Astrocyte (in vitro differentiated cells and primary cell): Measurements from ENCODE around the gene S100A14. TPM values are rescaled to one million over a fixed set of nuclear protein-coding genes. Genes with fewer than 3 reads are reported as not detected.

Experiments used
- DNase-seq: peaks from one replicate; pipeline ENCODE4 v3.0.0-alpha.2; 2010; ENCODE audit warnings: low read depth
- FAIRE-seq: peaks from 2 replicates; lab custom pipeline; 2011; peaks lifted over from hg19 to GRCh38; lab: Jason Lieb, UNC
- H2AFZ ChIP-seq: 2 replicates; pipeline ENCODE4 v1.6.0; 2012; ENCODE audit warnings: low read depth, low read length, inconsistent platforms
- H3K27ac ChIP-seq: 2 replicates; pipeline ENCODE4 v1.5.1; 2011; ENCODE audit warnings: low read depth, low read length, inconsistent platforms
- H3K27me3 ChIP-seq: 2 replicates; pipeline ENCODE4 v1.6.0; 2011; ENCODE audit warnings: low read length, inconsistent platforms; ENCODE audit not compliant: insufficient read depth
- H3K36me3 ChIP-seq: 2 replicates; pipeline ENCODE4 v1.5.1; 2011; ENCODE audit warnings: low read length, inconsistent platforms; ENCODE audit not compliant: insufficient read depth
- H3K4me1 ChIP-seq: 2 replicates; pipeline ENCODE4 v1.5.1; 2011; ENCODE audit warnings: low read length, inconsistent platforms; ENCODE audit not compliant: insufficient read depth
- H3K4me2 ChIP-seq: 2 replicates; pipeline ENCODE4 v1.6.0; 2012; ENCODE audit warnings: low read length, inconsistent platforms
- H3K4me3 ChIP-seq: 2 replicates; pipeline ENCODE4 v1.5.1; 2011; ENCODE audit warnings: low read depth, mild to moderate bottlenecking, low read length, inconsistent platforms; ENCODE audit not compliant: insufficient read depth
- H3K79me2 ChIP-seq: 2 replicates; pipeline ENCODE4 v1.6.0; 2012; ENCODE audit warnings: mild to moderate bottlenecking, low read length, inconsistent platforms; ENCODE audit not compliant: insufficient read depth
- H3K9ac ChIP-seq: 2 replicates; pipeline ENCODE4 v1.6.0; 2012; ENCODE audit warnings: mild to moderate bottlenecking, low read length, inconsistent platforms
- H3K9me3 ChIP-seq: 2 replicates; pipeline ENCODE4 v1.5.1; 2012; ENCODE audit warnings: low read depth, mild to moderate bottlenecking, low read length, inconsistent platforms; ENCODE audit not compliant: insufficient read depth
- H4K20me1 ChIP-seq: 2 replicates; pipeline ENCODE4 v1.6.0; 2012; ENCODE audit warnings: low read length, inconsistent platforms; ENCODE audit not compliant: insufficient read depth
- H3K27ac Mint-ChIP-seq: one replicate; pipeline ENCODE4 v1.8.0; 2021; ENCODE audit warnings: mild to moderate bottlenecking, mixed read lengths; ENCODE audit not compliant: unreplicated experiment
- H3K27me3 Mint-ChIP-seq: one replicate; pipeline ENCODE4 v1.8.0; 2021; ENCODE audit warnings: low read depth, mixed read lengths; ENCODE audit not compliant: unreplicated experiment
- H3K36me3 Mint-ChIP-seq: one replicate; pipeline ENCODE4 v1.8.0; 2021; ENCODE audit warnings: low read depth, mixed read lengths; ENCODE audit not compliant: unreplicated experiment
- H3K4me1 Mint-ChIP-seq: one replicate; pipeline ENCODE4 v1.8.0; 2021; ENCODE audit warnings: low read depth, mixed read lengths; ENCODE audit not compliant: unreplicated experiment
- H3K4me3 Mint-ChIP-seq: one replicate; pipeline ENCODE4 v1.8.0; 2021; ENCODE audit warnings: mild to moderate bottlenecking, moderate library complexity, mixed read lengths; ENCODE audit not compliant: unreplicated experiment
- H3K9me3 Mint-ChIP-seq: one replicate; pipeline ENCODE4 v1.8.0; 2021; ENCODE audit warnings: mild to moderate bottlenecking, mixed read lengths; ENCODE audit not compliant: unreplicated experiment
- EZH2 ChIP-seq: IDR thresholded peaks from 2 replicates; pipeline ENCODE4 v1.6.1; 2012; ENCODE audit warnings: mild to moderate bottlenecking, low read length, inconsistent platforms; ENCODE audit not compliant: insufficient read depth
- total RNA-seq: library from RNA; stranded (reverse); gene quantifications from 2 replicates; pipeline ENCODE4 v1.2.1, GENCODE V29; 2021
- TF ChIP-seq, protein P1 (sequence below): IDR thresholded peaks from 2 replicates; pipeline ENCODE4 v1.5.1; 2011; ENCODE audit warnings: low read depth, mild to moderate bottlenecking, inconsistent platforms, low read length, moderate library complexity; ENCODE audit not compliant: insufficient read depth

The S100A14 gene
- total RNA-seq, 1 donor from 2014 or later = 0.57 TPM

DNA sequence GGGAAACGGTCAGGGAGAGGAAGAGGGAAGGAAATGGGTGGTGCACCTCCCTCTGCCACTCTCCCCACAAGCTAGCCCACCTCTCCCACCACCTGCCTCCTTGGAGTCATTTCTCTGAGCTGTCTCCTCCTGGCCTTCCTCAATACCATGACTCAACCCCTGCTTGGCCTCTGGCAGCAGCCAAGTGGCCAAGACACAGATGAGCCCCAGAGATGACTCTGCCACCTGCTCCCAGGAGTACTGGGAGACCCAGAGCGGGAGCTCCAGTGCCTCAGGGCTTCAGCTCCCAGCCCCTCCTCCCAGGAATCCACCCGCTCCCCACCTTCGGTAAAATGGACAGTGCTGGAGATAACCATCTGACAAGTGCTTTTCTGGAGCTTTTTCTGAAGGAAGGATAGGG, 5.8 kb downstream of the S100A14 start:
- peak; percentile 42 for DNase-seq
- H3K9ac ChIP-seq = peak overlapping the region; percentile 42
- H3K4me2 ChIP-seq = peak overlapping the region; percentile 87
- H3K4me3 ChIP-seq = no peak overlapping the region
- Mint-ChIP-seq H3K4me1 (peaks cover 20% of the 10 kb centered on the region), H3K27me3 (no peaks in the 10 kb centered on the region), H3K4me3 (no peak overlapping the region), H3K36me3 (peaks cover 5% of the 10 kb centered on the region), H3K27ac (no peak overlapping the region), H3K9me3 (no peaks in the 10 kb centered on the region)
- H3K79me2 ChIP-seq = peaks cover 72% of the 10 kb centered on the region
- FAIRE-seq = no peak
- H3K27me3 ChIP-seq = no peaks in the 10 kb centered on the region
- no peak overlapping the region for H2AFZ ChIP-seq
- no peak for TF ChIP-seq EZH2
- TF ChIP-seq, protein P1, sequence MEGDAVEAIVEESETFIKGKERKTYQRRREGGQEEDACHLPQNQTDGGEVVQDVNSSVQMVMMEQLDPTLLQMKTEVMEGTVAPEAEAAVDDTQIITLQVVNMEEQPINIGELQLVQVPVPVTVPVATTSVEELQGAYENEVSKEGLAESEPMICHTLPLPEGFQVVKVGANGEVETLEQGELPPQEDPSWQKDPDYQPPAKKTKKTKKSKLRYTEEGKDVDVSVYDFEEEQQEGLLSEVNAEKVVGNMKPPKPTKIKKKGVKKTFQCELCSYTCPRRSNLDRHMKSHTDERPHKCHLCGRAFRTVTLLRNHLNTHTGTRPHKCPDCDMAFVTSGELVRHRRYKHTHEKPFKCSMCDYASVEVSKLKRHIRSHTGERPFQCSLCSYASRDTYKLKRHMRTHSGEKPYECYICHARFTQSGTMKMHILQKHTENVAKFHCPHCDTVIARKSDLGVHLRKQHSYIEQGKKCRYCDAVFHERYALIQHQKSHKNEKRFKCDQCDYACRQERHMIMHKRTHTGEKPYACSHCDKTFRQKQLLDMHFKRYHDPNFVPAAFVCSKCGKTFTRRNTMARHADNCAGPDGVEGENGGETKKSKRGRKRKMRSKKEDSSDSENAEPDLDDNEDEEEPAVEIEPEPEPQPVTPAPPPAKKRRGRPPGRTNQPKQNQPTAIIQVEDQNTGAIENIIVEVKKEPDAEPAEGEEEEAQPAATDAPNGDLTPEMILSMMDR = no peak
- H3K36me3 ChIP-seq = peaks cover 17% of the 10 kb centered on the region
- peak overlapping the region; percentile 92 for H3K27ac ChIP-seq
- peaks cover 47% of the 10 kb centered on the region for H3K4me1 ChIP-seq
- H4K20me1 ChIP-seq = peaks cover 7% of the 10 kb centered on the region
- no peaks in the 10 kb centered on the region for H3K9me3 ChIP-seq

DNA sequence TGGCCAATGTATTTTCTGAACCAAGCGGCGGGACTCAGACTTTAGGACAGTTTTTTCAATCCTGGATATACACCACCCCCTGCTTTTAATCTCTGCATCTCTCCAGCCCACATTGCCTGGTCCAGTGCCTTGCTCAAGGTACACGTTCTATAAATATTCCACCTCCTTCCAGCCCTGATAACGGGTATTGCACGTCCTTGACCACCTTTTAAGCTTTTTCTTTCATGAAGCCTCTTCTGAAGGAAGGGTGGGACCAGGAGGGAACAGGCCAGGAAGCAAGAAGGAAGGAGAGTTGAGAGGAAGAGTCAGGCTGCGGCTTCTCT, 6.6 kb downstream of the S100A14 start:
- Histone ChIP-seq H3K36me3 (peaks cover 17% of the 10 kb centered on the region), H3K9ac (peak overlapping the region; percentile 87), H3K4me2 (peak overlapping the region; percentile 87), H3K79me2 (peaks cover 72% of the 10 kb centered on the region), H3K9me3 (no peaks in the 10 kb centered on the region), H3K4me1 (peaks cover 47% of the 10 kb centered on the region), H4K20me1 (peaks cover 9% of the 10 kb centered on the region), H3K27me3 (no peaks in the 10 kb centered on the region), H2AFZ (peak overlapping the region; percentile 82), H3K4me3 (peak overlapping the region; percentile 63), H3K27ac (peak overlapping the region; percentile 92)
- DNase-seq (no peak), FAIRE-seq (no peak)
- Mint-ChIP-seq H3K4me3 (peak overlapping the region; percentile 89), H3K27ac (no peak overlapping the region), H3K9me3 (no peaks in the 10 kb centered on the region), H3K36me3 (peaks cover 5% of the 10 kb centered on the region), H3K4me1 (peaks cover 20% of the 10 kb centered on the region), H3K27me3 (peaks cover 2% of the 10 kb centered on the region)
- TF ChIP-seq, protein P1 = no peak
- TF ChIP-seq EZH2 = no peak

DNA sequence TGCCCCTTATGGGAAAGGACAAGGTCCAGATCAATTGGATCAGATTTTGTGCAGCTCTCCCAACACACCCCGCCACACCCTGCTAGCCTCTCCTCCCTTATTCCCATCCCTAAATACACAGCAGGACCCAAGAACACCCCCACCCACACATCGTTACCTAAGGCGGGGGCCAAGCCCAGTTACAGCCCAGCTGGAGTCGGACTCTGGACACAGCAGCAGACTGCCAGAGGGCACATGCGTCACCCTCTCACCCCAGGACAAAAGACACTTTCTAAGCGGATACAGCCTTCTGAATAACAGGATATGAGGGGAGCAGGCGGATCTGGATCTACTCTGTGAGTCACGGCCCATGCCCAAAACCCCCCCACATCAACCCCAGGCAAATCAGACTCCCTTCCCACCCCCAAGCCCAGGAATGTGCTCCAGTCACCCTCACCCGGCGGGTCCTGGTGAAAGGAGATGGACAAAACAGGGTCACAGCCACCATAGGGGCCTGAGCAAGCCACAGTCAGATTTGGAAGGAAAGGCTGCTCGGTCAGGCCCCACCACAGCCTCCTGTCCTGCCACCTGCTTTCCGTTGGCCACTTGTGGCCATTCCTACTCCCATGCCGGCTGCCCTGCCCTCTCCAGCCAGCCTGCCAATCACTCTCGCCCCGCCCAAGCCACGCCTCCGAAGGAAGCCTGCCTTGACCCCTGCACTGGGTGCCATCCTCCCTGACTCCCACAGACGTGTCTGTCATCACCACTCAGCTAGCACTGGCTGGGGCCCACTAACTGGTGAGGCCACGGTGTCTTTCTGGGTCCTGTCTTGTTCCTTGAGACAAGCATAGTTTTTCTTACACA, 7.2 kb downstream of the S100A14 start:
- Histone ChIP-seq H3K9me3 (no peaks in the 10 kb centered on the region), H3K4me1 (peaks cover 47% of the 10 kb centered on the region), H3K27ac (peak overlapping the region; percentile 92), H3K9ac (peak overlapping the region; percentile 87), H3K4me2 (peak overlapping the region; percentile 87), H3K79me2 (peaks cover 72% of the 10 kb centered on the region), H3K27me3 (no peaks in the 10 kb centered on the region), H3K4me3 (peak overlapping the region; percentile 63), H4K20me1 (peaks cover 9% of the 10 kb centered on the region), H2AFZ (peak overlapping the region; percentile 82), H3K36me3 (peaks cover 17% of the 10 kb centered on the region)
- peaks cover 5% of the 10 kb centered on the region for H3K36me3 Mint-ChIP-seq
- FAIRE-seq = no peak
- TF ChIP-seq, protein P1 = no peak
- H3K27ac Mint-ChIP-seq = peak overlapping the region; percentile 92
- peak; percentile 93 for DNase-seq
- H3K27me3 Mint-ChIP-seq = peaks cover 2% of the 10 kb centered on the region
- peak overlapping the region; percentile 89 for H3K4me3 Mint-ChIP-seq
- peaks cover 20% of the 10 kb centered on the region for H3K4me1 Mint-ChIP-seq
- H3K9me3 Mint-ChIP-seq = no peaks in the 10 kb centered on the region
